Panc1 (cell line): ENCODE results near the gene ARMC5. TPM values are rescaled to one million over a fixed set of nuclear protein-coding genes. Genes with fewer than 3 reads are reported as not detected.

Source experiments
- ATAC-seq: fragments of 200-7000 bp; cut with Tn5 transposase; 2 replicates; pipeline ENCODE4 v1.9.1; 2020; ENCODE audit warnings: mild to moderate bottlenecking, moderate library complexity
- BruUV-seq: library from RNA; stranded (reverse); fragments of 400-500 nt; replicated peaks from 2 replicates; lab custom pipeline; 2021; lab: Mats Ljungman, UMichigan
- CTCF ChIA-PET: fragments of 300-600 bp; sonication (Branson Sonifier 250); formaldehyde crosslinking; loops from one replicate; lab custom pipeline; 2022; ENCODE audit warnings: antibody characterized with exemption; lab: Charles Lee
- POLR2A ChIA-PET: fragments of 300-600 bp; sonication (Branson Sonifier 250); formaldehyde crosslinking; loops from one replicate; lab custom pipeline; 2022; ENCODE audit warnings: antibody characterized with exemption; lab: Charles Lee
- DNase-seq: peaks from one replicate; pipeline ENCODE4 v3.0.0-alpha.2; 2010; ENCODE audit warnings: low read depth, low spot score
- H3K27ac ChIP-seq: 2 replicates; pipeline ENCODE4 v1.5.1; 2011; ENCODE audit warnings: mild to moderate bottlenecking, low read length, inconsistent platforms
- H3K27me3 ChIP-seq: fragments of 200-500 bp; sonication (Bioruptor generic); 2 replicates; pipeline ENCODE4 v1.6.0; 2014; ENCODE audit warnings: low read length, inconsistent platforms; ENCODE audit not compliant: control insufficient read depth, insufficient read depth
- H3K36me3 ChIP-seq: fragments of 200-500 bp; sonication (Bioruptor generic); 2 replicates; pipeline ENCODE4 v1.5.1; 2014; ENCODE audit warnings: inconsistent platforms, mild to moderate bottlenecking, low read length, moderate library complexity; ENCODE audit not compliant: control insufficient read depth, insufficient read depth
- H3K4me1 ChIP-seq: 2 replicates; pipeline ENCODE4 v1.5.1; 2011; ENCODE audit warnings: inconsistent platforms, mild to moderate bottlenecking, low read length, moderate library complexity; ENCODE audit not compliant: control insufficient read depth, insufficient read depth
- H3K4me3 ChIP-seq, 2 experiments: 2 replicates each; pipeline ENCODE4 v1.5.1; 2011 to 2012; ENCODE audit warnings: low read depth in 2 of 2, low read length in 2 of 2, mild to moderate bottlenecking in 2 of 2, inconsistent platforms in 1 of 2, moderate library complexity in 1 of 2
- H3K9me3 ChIP-seq: fragments of 200-500 bp; sonication (Bioruptor generic); 2 replicates; pipeline ENCODE4 v1.5.1; 2014; ENCODE audit warnings: low read depth, mild to moderate bottlenecking, inconsistent platforms, low read length, moderate library complexity; ENCODE audit not compliant: control insufficient read depth, insufficient read depth
- POLR2AphosphoS5 ChIP-seq: IDR thresholded peaks from 2 replicates; pipeline ENCODE4 v1.6.1; 2012; ENCODE audit warnings: mild to moderate bottlenecking, low read depth, low read length, moderate library complexity
- SIN3A ChIP-seq: IDR thresholded peaks from 2 replicates; pipeline ENCODE4 v1.6.1; 2012; ENCODE audit warnings: low read depth, mild to moderate bottlenecking, low read length, moderate library complexity, borderline replicate concordance; ENCODE audit not compliant: insufficient read depth
- TCF7L2 ChIP-seq: IDR thresholded peaks from 2 replicates; pipeline ENCODE4 v1.6.1; 2011; ENCODE audit warnings: mild to moderate bottlenecking, low read depth, low read length, inconsistent platforms
- in situ Hi-C: cut with HindIII; loops from 2 replicates; pipeline ENCODE4 v1.10.0; 2016; ENCODE audit warnings: low sequenced_read_pairs, low pct_unique_long_range_greater_than_20kb
- intact Hi-C: fragments of 100-400 bp; cut with micrococcal nuclease; formaldehyde crosslinking; loops from one replicate; pipeline ENCODE4 v1.10.0; 2022; ENCODE audit not compliant: unreplicated experiment
- total RNA-seq: library from RNA; stranded (reverse); gene quantifications from one replicate; pipeline ENCODE4 v1.2.1, GENCODE V29; 2021; ENCODE audit not compliant: unreplicated experiment
- TF ChIP-seq, protein P1 (sequence below): fragments of 450-650 bp; IDR thresholded peaks from 2 replicates; pipeline ENCODE4 v1.5.1; 2017; ENCODE audit warnings: mild to moderate bottlenecking
- TF ChIP-seq, protein P2 (sequence below), 2 experiments: IDR thresholded peaks; 2 replicates each; pipeline ENCODE4 v1.6.1; 2011 to 2012; ENCODE audit warnings: low read depth in 2 of 2, control low read depth in 1 of 2, low read length in 1 of 2, mild to moderate bottlenecking in 1 of 2, moderate library complexity in 1 of 2; ENCODE audit not compliant: insufficient read depth in 1 of 2

ARMC5 gene
- total RNA-seq, 1 experiment from 2014 or later: 19.8 TPM

DNA sequence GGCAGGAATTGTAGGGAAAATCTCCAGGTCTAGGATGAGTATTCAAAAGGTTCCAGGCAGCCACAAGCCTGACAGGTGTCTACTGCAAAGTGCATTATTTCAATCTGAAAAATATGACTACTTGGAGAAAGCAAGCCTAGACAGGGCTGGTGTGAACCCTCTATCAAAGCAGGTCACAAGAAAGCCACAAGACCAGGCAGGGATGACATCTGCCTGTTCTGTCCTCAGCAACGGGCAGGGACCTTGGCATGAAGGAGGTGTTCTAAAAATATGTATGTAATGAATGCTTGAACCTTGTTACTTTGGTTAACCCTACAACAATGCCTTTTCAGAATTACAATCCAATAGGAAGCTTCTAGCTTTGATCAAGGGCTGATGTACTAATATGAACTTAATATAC is 30.0 kb upstream of the ARMC5 start:
- Histone ChIP-seq H3K4me3 (no peak overlapping the region), H3K36me3 (no peaks in the 10 kb centered on the region), H3K9me3 (no peaks in the 10 kb centered on the region), H3K4me1 (no peaks in the 10 kb centered on the region), H3K27ac (no peak overlapping the region), H3K27me3 (no peaks in the 10 kb centered on the region)
- DNase-seq (no peak), ATAC-seq (no peak)
- intact Hi-C loops: no loop called here
- no TSS peak for BruUV-seq
- TF ChIP-seq, protein P1, sequence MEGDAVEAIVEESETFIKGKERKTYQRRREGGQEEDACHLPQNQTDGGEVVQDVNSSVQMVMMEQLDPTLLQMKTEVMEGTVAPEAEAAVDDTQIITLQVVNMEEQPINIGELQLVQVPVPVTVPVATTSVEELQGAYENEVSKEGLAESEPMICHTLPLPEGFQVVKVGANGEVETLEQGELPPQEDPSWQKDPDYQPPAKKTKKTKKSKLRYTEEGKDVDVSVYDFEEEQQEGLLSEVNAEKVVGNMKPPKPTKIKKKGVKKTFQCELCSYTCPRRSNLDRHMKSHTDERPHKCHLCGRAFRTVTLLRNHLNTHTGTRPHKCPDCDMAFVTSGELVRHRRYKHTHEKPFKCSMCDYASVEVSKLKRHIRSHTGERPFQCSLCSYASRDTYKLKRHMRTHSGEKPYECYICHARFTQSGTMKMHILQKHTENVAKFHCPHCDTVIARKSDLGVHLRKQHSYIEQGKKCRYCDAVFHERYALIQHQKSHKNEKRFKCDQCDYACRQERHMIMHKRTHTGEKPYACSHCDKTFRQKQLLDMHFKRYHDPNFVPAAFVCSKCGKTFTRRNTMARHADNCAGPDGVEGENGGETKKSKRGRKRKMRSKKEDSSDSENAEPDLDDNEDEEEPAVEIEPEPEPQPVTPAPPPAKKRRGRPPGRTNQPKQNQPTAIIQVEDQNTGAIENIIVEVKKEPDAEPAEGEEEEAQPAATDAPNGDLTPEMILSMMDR: no peak
- TF ChIP-seq, protein P2, sequence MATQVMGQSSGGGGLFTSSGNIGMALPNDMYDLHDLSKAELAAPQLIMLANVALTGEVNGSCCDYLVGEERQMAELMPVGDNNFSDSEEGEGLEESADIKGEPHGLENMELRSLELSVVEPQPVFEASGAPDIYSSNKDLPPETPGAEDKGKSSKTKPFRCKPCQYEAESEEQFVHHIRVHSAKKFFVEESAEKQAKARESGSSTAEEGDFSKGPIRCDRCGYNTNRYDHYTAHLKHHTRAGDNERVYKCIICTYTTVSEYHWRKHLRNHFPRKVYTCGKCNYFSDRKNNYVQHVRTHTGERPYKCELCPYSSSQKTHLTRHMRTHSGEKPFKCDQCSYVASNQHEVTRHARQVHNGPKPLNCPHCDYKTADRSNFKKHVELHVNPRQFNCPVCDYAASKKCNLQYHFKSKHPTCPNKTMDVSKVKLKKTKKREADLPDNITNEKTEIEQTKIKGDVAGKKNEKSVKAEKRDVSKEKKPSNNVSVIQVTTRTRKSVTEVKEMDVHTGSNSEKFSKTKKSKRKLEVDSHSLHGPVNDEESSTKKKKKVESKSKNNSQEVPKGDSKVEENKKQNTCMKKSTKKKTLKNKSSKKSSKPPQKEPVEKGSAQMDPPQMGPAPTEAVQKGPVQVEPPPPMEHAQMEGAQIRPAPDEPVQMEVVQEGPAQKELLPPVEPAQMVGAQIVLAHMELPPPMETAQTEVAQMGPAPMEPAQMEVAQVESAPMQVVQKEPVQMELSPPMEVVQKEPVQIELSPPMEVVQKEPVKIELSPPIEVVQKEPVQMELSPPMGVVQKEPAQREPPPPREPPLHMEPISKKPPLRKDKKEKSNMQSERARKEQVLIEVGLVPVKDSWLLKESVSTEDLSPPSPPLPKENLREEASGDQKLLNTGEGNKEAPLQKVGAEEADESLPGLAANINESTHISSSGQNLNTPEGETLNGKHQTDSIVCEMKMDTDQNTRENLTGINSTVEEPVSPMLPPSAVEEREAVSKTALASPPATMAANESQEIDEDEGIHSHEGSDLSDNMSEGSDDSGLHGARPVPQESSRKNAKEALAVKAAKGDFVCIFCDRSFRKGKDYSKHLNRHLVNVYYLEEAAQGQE (IDR thresholded peaks at IDR 0.05; ENCODE audit: insufficient read depth in 1 of 2, low read depth in 2 of 2, low read length in 1 of 2): no peak
- TF ChIP-seq TCF7L2 (no peak), POLR2AphosphoS5 (no peak), SIN3A (no peak)
- CTCF ChIA-PET: no interaction called here
- POLR2A ChIA-PET: no interaction called here
- in situ Hi-C loops: no loop called here

DNA sequence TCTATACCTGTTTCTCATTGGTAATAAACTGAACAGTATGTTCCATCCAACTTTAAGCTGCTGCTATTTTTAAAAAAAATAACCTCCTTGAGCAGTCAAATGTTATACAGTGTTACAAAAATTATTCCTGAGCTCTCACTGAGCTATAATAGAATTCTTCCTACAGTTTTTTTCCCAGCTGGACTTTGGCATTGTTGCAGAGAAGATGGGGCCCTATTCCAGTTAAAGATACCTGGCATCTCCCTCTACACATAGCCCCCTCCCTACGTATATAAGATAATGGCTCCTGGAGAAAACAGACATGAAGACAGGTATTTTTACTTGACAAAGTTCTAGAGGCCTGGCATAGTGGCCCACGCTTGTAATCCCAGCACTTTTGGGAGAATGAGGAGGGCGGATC is 29.5 kb upstream of the ARMC5 start:
- in situ Hi-C loops: no loop called here
- Histone ChIP-seq H3K4me1 (no peaks in the 10 kb centered on the region), H3K27me3 (no peaks in the 10 kb centered on the region), H3K9me3 (no peaks in the 10 kb centered on the region), H3K36me3 (no peaks in the 10 kb centered on the region), H3K27ac (no peak overlapping the region), H3K4me3 (no peak overlapping the region)
- ATAC-seq (no peak), DNase-seq (no peak)
- TF ChIP-seq, protein P2 (IDR thresholded peaks at IDR 0.05; ENCODE audit: insufficient read depth in 1 of 2, low read depth in 2 of 2, low read length in 1 of 2): no peak
- TF ChIP-seq SIN3A: no peak
- no peak for TF ChIP-seq POLR2AphosphoS5
- no peak for TF ChIP-seq TCF7L2
- TF ChIP-seq, protein P1: no peak
- no TSS peak for BruUV-seq
- intact Hi-C loops: no loop called here
- CTCF ChIA-PET: no interaction called here
- POLR2A ChIA-PET: no interaction called here
